Activated T-cell treated with anti-CD3 and anti-CD28 coated beads, Interleukin-2, amount 50 U/mL, for 1 hour (primary cell): ENCODE results near the gene PATL1.
A peak's percentile ranks its signal among the peaks of the same experiment; 100 is the strongest.
"Not testable (repeated sequence)": the region's sequence is repeated elsewhere in the genome, so short reads cannot be mapped to it uniquely, and the experiment has no call there.

Source experiments
- DNase-seq: peaks from one replicate; pipeline ENCODE4 v3.0.0-alpha.2; 2020

The PATL1 gene

DNA sequence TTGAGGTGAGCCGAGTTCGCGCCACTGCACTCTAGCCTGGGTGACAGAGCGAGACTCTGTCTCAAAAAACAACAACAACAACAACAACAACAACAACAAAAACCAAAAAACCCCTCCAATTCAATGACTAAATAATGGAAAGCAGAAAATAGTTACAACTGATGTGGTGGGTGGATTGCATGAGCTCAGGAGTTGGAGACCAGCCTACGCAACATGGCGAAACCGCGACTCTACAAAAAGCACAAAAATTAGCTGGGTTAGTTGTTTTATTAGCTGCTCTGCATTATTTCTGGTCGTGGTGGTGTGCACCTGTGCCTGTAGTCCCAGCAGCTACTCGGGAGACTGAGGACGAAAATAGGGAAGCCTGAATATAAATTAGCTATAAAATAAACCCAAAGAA is 2.6 kb upstream of the PATL1 start:
- DNase-seq, result no peak

DNA sequence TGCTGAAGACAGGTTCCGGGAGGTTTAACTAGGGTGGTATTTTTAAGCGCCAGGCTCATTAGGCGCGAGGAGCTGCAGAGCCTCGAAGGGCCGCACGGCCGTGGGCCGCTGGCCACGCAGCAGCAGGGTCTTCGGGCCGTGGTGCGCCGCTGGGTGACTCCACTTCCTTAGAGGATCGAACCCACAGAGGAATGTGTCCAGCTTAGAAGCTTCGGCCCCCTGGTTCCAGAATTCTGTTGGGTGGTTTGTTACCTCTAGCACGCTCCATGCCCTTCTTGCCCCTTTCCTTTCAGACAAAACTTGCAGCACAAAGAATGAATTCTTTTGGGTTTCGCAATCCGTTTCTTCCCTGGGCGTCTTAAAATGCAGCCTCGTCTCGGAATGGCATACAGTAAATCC is 773 bp upstream of the PATL1 start:
- DNase-seq, result no peak

DNA sequence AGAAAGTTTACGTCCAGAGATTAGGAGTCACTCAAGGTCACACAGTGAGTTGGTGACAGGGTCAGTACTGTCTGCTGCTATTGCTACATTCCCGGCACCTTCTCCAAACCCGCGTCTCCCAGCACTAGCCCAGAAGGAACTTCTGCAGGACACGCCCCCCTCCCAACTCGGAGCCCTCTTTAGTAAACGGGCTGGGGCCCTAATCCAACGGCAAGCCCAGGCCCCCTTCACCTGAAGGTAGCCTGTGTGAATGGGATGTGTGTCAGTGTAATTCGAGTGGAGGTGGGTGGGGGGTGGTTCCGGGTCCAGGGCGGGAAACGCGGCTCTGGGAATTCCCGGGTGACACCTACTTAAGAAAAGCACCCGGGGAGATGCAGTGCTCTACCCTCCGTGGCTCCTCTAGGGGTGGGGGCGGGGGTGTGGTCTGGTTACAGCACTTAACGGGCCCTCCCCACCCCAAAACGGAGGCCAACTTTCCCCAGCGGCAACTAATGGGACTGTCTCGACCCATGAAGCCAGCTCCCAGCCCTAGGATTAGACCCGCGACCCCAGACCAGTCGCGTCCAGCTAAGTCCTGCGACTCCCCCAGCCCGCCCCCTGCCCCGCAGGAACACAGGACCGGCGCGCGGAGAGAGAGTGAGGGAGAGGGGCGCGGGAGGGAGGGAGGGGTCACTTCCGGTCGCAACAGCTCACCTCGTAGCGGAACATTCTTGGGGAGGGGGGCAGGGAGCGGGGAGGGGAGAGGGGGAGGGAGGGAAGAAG is 468 bp downstream of the PATL1 start:
- no peak for DNase-seq

DNA sequence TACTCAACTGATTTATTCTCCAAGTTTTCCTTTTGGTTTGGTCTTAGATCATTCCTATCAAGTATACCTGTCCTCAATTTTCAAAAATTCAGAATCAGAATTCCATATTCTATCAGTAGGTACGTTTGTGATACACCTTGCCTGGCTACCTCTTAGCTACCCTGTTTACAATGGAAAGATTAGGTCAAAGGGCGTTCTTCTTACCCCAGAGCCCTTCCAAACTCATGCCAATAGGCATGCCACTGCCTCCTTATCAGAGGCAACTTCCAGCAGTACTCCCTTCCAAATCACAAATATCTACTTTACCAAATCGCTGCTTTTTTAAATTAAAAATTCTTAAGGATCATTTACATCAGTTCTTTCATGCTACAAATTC is 1.0 kb downstream of the PATL1 start:
- DNase-seq, result no peak

DNA sequence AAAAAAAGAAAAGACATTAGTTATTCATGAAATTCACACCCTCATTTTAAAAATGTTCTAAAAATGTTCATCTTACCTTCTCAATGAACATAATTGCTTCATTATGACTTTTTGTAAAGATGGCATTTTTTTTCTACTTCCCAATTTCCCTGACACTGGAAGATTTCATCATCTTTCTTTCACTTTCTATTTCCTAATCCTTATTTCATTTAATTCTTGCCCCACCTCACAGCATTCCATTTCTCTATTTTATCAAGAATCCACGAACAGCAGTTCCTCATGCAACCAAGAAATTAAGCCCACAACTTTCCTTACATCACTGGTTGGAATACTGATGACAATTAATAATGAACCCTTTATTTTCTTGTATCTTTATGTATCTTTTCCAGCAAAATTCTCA is 1.9 kb downstream of the PATL1 start:
- DNase-seq, result no peak

DNA sequence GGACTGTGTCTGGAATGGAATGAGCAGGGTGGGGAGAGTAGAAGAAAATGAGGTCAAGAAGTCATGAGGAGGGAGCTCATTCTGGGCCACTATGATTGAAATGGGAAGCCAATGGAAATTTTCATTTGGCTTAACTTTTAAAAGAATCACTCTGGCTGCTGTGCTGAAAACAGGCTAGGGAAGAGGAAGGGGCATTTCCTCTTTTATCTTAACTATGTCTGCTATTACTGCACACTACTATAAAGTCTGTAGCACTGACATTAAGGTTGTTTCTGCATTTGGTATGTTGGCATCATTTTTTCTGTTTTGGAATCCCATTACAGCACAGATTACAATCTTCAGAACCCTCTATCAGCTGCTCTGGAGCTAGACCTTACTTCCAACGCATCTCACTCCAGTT is 8.2 kb downstream of the PATL1 start:
- DNase-seq, result no peak

DNA sequence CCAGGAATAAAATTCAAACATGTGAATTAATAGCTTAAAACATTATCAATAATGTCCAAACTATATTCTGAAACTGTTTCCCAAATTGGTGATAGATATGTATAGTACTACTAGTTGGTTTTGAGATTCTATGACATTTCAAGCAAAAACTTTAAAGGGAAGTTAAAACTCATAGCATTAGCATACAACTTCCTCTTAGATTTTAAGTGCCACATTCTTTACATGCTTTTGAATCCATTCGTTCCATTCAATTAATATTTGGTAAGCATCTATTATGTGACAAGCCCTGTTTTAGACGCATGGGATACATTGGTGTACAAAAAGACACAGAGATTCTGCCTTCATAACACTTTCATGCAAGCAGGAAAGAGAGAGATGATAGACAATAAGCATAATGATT is 8.9 kb downstream of the PATL1 start:
- no peak for DNase-seq

DNA sequence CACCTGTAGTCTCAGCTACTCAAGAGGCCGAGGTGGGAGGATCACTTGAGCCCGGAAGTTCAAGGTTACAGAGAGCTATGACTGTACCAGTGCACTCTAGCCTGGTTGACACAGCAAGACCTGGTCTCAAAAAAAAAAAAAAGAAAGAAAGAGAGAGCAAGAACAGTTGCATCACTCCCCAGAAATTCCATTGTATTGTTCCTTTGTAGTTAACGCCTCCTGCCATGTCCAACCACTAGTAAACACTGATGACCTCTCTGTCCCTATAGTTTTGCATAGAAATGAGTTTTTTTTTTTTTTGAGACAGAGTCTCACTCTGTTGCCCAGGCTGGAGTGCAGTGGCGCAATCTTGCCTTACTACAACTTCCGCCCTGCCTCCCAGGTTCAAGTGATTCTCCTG is 10.8 kb downstream of the PATL1 start:
- no peak for DNase-seq

DNA sequence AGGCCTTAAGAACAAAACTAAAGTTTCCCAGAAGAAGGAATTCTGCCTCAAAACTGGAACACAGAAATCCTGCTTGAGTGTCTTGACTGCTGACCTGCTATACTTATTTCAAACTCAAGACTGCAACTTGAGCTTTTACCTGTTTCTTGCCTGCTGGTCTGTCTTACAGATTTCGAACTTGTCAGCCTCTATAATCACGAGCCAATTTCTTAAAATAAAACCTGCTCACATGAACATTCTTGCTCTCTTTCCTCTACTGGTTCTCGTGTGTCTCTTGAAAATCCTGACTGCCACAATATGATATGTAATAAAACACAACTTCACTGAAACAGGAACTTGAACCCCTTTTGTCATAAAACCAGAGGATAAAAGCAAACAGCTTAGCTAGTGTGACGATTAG is 13.9 kb downstream of the PATL1 start:
- DNase-seq, result no peak

DNA sequence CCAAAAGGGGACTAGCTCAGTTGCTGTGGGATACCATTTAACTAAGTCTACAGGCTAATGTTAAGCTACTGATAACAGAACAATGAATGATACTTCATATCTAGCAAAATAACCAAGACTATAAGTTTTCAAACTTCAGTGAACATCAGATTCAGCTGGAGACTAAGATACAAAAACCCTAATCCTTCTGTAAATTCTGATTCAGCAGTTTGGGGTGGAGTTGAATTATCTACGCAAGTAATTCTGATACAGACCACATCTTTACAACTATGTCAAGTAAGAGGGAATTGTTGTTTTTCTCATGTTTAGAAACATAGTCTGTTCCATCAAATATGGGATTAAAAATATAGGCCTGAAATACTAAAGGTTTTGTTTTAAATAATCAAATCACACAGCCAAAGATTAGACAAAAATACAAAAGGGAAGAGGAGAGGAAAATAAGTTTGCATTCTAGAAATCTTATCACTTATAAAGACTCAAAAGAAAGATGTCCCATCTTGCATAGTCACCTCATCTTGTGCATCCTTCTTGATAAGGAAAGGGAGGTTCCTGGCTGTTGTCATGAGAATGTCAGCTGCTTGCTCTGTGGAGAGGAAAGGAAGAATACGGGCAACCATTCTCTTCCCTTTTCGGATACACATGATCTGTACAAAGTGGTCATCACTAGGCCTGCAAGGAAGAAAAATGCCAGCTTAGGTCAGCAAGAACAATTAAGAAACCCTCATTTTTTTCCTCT is 21.4 kb downstream of the PATL1 start:
- no peak for DNase-seq

DNA sequence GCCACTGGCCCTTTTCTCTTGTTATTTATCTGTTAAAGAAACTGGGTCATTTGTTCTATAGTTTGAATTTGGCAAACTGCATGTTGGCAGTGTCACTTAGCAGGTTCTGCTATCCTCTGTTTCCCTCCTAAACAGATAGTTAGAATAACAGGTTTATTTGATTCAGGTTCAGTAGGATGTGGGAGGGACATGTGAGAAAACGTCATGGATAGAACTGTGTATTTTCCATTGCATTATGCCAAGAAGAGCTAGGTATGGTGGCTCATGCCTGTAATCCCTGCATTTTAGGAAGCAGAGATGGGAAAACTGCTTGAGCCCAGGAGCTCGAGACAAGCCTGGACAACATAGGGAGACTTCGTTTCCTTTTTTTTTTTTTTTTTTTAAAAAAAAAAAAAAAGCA is 24.3 kb downstream of the PATL1 start:
- DNase-seq, result no peak

DNA sequence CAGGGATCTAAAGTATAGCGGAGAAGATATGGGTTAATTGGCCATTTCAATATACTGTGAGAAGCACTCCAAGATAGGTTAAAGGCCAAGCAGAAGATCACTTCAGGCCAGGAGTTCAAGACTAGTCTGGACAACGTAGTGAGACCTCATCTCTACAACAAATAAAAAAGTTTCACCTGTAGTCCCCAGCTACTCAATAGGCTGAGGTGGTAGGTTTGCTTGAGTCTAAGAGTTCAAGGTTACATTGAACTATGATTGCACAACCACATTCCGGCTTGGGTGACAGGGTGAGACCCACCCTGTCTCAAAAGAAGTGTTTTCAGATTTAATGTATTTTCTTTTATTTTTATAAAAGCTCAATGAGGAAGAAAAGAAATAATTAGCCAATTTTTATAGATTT is 25.4 kb downstream of the PATL1 start:
- no peak for DNase-seq

DNA sequence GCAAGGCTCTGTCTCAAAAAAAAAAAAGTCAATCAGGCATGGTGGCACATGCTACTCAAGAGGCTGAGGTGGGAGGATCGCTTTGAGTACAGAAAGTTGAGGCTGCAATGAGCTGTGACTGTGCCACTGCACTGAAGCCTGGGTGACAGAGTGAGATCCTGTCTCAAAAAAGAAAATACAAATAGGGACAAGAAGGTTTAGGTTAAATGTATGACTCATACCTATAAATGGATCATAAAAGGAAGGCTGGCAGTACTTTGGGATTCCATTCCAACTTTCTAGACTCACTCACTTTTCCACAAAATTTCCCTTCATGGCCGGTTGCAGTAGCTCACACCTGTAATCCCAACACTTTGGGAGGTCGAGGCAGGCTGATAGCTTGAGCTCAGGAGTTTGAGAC is 27.7 kb downstream of the PATL1 start:
- no peak for DNase-seq

DNA sequence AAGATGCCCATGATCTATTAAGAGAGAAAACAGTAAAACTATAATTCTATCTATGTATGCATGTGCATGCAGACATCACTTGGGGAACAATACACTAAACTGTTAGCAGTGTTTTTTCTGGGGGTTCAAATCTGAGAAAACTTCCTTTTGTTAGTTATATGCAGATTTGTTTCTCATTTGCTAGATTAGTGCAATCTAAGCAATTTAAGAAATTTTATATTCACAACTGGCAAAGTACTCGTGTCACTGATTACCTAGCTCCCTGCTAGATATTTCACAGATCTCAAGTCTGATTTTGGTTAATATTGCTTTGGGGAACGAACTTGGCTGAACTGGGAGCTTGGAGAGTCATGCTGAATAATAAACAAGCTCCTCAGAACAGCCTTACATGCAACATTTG is 38.3 kb downstream of the PATL1 start:
- no peak for DNase-seq

DNA sequence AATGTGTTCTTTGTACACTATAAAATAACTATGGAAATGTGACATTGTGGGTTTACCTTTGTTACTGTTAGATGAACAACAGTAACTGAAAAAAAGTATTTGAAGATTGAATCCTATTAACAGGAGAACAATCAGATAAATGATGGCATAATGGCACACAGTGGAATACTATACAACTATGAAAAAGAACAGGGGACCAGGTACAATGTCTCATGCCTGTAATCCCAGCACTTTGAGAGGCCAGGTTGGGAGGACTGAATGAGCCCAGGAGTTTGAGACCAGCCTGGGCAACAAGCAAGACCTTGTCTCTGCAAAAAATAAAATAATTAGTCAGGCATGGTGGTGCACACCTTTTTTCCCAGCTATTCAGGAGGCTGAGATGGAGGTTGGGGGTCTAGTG is 38.8 kb downstream of the PATL1 start:
- no peak for DNase-seq

DNA sequence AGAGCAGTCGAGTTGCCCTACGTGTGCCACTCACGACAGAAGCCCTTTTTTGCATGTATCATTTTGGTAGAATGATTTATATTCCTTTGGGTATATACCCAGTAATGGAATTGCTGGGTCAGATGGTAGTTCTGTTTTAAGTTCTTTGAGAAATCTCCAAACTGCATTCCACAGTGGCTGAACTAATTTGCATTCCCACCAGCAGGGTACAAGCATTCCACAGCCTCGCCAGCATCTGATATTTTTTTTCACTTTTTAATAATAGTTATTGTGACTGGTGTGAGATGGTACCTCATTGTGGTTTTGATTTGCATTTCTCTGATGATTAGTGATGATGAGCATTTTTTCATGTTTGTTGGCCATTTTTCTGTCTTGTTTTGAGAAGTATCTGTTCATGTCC is 41.9 kb downstream of the PATL1 start:
- not testable (repeated sequence) for DNase-seq

DNA sequence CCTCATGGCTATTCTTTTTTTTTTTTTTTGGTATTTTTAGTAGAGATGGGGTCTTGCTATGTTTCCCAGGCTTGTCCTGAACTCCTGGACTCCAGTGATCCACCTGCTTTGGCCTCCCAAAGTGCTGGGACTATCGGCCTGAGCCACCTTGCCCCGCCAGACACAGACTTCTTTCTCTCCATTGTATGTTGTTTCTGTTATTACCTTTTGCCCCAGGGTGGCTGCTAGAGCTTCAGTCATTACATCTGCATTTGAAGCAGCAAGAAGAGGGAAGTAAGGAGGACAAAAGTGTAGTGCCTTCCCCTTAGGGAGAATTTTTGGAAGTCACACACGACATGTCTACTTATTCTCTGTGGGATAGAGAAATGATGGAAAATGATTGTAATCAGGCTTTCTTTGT is 43.1 kb downstream of the PATL1 start:
- DNase-seq, result no peak

DNA sequence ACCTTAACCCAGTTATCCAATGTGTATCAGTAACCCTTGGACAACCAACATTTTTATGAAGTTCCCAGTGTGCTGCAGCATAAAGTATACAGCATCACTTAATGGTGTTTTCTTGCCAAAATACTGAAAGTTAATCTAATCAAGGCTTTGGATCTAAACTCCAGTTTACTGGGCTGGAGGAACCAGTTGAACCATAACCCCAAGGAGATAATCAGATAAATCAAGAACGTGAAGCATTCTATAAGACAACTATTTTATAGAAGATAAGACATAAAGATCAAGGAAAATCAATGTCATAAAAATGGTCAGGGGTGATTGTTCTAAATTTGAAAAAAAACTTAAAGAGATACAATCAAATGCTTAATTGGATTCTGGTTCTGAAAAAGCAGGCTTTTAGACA is 51.0 kb downstream of the PATL1 start:
- no peak for DNase-seq

DNA sequence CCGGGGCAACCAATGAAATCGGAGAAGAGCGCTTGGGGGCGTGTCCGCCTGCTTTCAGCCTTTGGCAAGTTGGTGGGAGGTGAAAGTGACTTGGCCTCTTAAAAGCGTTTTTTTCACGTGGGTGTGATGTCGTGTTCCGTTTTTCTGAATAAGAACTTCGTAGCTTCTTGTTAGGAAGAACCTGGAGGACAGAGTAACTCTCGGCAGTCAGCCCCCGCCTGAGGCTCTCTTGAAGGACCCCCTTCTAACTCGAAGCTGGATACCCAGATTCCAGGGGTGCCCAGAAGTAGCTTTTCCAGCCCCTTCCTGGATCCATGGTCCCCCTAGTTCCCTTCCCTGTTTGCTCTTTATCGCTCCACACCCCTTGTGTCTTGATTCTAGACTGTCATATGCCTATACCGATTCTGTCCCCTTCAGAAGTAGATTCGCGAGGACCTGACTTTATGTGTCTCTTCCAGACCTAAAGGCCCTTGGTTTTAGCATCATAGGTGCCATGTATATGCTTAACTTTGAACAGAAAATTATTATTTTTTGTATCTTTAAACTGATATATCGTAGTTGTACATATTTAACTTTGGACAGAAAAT is 52.3 kb downstream of the PATL1 start:
- no peak for DNase-seq

DNA sequence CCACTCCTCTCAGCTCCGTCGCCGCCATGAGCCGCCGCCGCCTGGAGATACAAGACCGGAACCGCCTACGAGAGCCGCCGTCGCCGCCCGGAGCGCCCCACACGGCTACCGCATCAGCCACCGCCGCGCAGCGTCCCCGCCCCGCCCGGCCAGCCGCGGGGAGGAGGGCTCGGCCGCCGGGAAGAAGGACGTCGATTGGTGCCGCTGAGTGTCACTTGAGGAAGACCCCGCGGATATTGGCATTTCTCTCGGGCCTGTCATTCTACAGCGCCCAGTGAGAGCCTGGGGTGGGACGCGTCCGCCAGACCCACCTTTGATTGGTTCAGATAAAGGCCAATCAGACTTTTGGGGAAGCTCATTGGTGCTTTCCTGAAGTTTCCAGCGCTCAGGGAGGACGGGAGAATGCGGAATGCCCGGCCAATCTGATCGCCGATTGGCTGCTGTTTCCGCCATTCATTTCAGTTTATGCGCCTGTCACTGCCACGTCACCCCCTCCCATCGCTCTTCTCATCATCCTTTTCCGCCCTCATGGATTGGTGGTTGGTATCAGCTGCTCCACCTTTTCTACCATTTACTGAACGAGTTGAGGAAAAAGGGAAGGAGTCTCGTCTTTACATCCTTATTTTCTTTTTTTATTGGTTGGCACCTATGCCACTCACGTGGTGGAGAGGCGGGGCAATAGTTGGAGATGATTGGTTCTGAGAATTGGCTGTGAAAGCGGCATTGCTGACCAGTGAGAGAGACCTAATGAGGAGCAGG is 53.0 kb downstream of the PATL1 start, which contains the start of gene OSBP:
Gene OSBP (minus strand): TSS at position 138 of the 759 bp plus-strand sequence. CDS start 110 bp downstream, at position 28.
- DNase-seq, result peak; percentile 92

DNA sequence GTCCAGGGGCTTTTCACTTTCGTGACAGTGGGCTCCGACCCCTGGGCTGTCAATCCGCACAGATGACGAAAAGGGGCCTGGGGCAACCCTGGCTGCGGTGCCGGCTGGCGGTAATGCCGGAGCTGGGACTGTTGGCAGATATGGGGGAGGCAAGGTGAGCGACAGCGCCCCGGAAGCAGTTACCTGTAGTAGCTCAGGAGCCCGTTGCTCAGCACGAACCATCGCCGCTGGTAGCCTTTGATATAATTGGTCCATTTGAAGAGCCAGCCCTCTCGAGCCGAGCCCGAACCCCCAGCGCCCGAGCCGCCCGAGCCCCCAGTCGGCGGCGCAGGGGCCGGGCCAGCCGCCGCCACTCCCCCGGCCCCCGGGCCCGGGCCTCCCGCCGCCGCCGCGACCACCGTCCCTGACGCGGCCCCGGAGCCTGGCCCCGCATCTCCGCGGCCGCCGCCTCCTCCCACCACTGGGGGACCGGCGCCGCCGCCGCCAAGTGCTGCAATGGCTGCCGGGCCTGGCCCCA is 53.7 kb downstream of the PATL1 start:
- peak; percentile 73 for DNase-seq

DNA sequence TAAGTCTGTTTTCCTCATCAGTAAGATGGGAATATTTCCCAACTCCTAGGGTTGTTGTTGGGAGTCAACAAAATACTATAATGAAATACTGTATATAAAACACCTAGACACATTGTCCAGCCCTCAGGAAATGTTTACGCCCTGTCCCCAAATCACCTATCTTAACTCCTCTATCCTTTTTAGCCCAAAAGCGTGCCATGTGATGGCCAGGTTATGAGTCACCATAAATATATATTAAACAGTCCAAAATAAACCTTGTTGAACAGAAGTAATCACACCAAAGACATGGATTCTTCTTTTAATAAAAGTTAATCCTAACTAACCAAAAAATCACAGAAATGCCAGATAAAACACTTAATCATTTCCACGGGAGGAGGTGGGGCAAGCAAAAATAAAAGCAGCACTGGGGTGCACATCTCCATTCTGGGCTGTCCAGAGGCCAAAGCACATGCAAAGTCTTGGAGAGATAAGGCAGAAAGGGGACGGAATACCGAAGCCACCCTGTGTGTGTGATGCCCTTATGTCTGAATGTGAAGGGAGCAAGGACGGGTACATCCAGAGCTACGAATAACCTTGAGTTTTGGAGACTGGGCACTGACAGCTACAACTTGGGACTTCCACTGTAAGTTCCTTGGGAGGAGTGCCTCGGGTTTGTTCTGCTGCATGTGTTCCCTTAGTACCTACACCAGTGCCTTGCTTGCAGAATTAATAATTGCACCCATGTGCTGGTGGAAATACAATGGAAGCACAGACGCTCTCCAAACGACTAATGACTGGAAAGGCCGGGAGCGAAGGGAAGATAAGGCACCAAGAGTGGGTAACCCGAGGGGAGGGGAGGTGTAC is 54.3 kb downstream of the PATL1 start:
- DNase-seq, result no peak
